Caco-2 (cell line): ENCODE results near the gene FES. TPM values are rescaled to one million over a fixed set of nuclear protein-coding genes. Genes with fewer than 3 reads are reported as not detected.

Experiments used
- BruUV-seq: library from RNA; stranded (reverse); fragments of 400-500 nt; replicated peaks from 2 replicates; lab custom pipeline; 2021; lab: Mats Ljungman, UMichigan
- CTCF ChIA-PET: fragments of 300-600 bp; sonication (Branson Sonifier 250); formaldehyde crosslinking; loops from one replicate; lab custom pipeline; 2022; ENCODE audit warnings: antibody characterized with exemption; lab: Charles Lee
- POLR2A ChIA-PET: fragments of 300-600 bp; sonication (Branson Sonifier 250); formaldehyde crosslinking; loops from one replicate; lab custom pipeline; 2022; ENCODE audit warnings: antibody characterized with exemption; lab: Charles Lee
- DNase-seq, 2 experiments: peaks; one replicate each; pipeline versions ENCODE4 v3.0.0 to v3.0.0-alpha.2; 2020 to 2022
- H3K27me3 ChIP-seq: replicated peaks from 2 replicates; pipeline ENCODE4 v1.6.0; 2011; ENCODE audit warnings: low read length; ENCODE audit not compliant: control insufficient read depth, insufficient read depth
- H3K36me3 ChIP-seq: 2 replicates; pipeline ENCODE4 v1.5.1; 2011; ENCODE audit warnings: low read length; ENCODE audit not compliant: control insufficient read depth, insufficient read depth
- H3K4me1 ChIP-seq: fragments of 250-450 bp; sonication (Bioruptor Pico); 2 replicates; pipeline ENCODE4 v1.5.1; 2020; ENCODE audit warnings: mild to moderate bottlenecking
- H3K4me3 ChIP-seq: 2 replicates; pipeline ENCODE4 v1.5.1; 2011; ENCODE audit warnings: low read depth, mild to moderate bottlenecking, control low read depth, low read length
- H3K9me3 ChIP-seq: fragments of 250-450 bp; sonication (Bioruptor Pico); 2 replicates; pipeline ENCODE4 v1.5.1; 2020; ENCODE audit warnings: mild to moderate bottlenecking, moderate library complexity
- H3K27ac Mint-ChIP-seq: one replicate; pipeline ENCODE4 v1.8.0; 2022; ENCODE audit warnings: mixed read lengths; ENCODE audit not compliant: unreplicated experiment
- H3K27me3 Mint-ChIP-seq: one replicate; pipeline ENCODE4 v1.8.0; 2022; ENCODE audit warnings: mixed read lengths; ENCODE audit not compliant: insufficient read depth, unreplicated experiment
- H3K36me3 Mint-ChIP-seq: one replicate; pipeline ENCODE4 v1.8.0; 2022; ENCODE audit warnings: mild to moderate bottlenecking, mixed read lengths; ENCODE audit not compliant: insufficient read depth, unreplicated experiment
- H3K4me1 Mint-ChIP-seq: one replicate; pipeline ENCODE4 v1.8.0; 2022; ENCODE audit warnings: low read depth, mixed read lengths; ENCODE audit not compliant: unreplicated experiment
- H3K4me3 Mint-ChIP-seq: one replicate; pipeline ENCODE4 v1.8.0; 2022; ENCODE audit warnings: mild to moderate bottlenecking, moderate library complexity, mixed read lengths; ENCODE audit not compliant: unreplicated experiment
- H3K9me3 Mint-ChIP-seq: one replicate; pipeline ENCODE4 v1.8.0; 2022; ENCODE audit warnings: mixed read lengths; ENCODE audit not compliant: unreplicated experiment
- CTCF ChIP-seq, 2 experiments: fragments of 200-600 bp in 1 of 2; IDR thresholded peaks; 1 replicate in 1 of 2; 2 replicates in 1 of 2; pipeline versions ENCODE4 v1.5.1 to v1.8.0; 2011 to 2022; ENCODE audit warnings: antibody characterized with exemption in 1 of 2, control low read depth in 1 of 2, inconsistent platforms in 1 of 2, low read depth in 1 of 2, low read length in 1 of 2, mild to moderate bottlenecking in 1 of 2, moderate library complexity in 1 of 2; ENCODE audit not compliant: insufficient read depth in 1 of 2, severe bottlenecking in 1 of 2, unreplicated experiment in 1 of 2
- intact Hi-C: fragments of 100-400 bp; cut with micrococcal nuclease; formaldehyde crosslinking; loops from one replicate; pipeline ENCODE4 v1.10.0; 2022; ENCODE audit not compliant: unreplicated experiment
- total RNA-seq: library from RNA; stranded (reverse); gene quantifications from 2 replicates; pipeline ENCODE4 v1.2.3, GENCODE V29; 2022

Gene FES
- total RNA-seq, 1 experiment from 2014 or later = 1.7 TPM

- ChIA-PET POLR2A (no interaction called here), CTCF (interaction anchor here (1.1 kb wide), 1 partner anchor 10 kb away, joined by 3 read pairs; no protein-coding TSS in a partner anchor)
- no peaks in the 10 kb centered on the region for H3K9me3 Mint-ChIP-seq
- H3K4me1 Mint-ChIP-seq = no peaks in the 10 kb centered on the region
- Histone ChIP-seq H3K36me3 (no peaks in the 10 kb centered on the region; the same call in 1 of the 2 replicates), H3K4me1 (no peaks in the 10 kb centered on the region), H3K4me3 (no peak overlapping the region), H3K27me3 (no peaks in the 10 kb centered on the region), H3K9me3 (no peaks in the 10 kb centered on the region)
- DNase-seq = no peak
- H3K36me3 Mint-ChIP-seq = peaks cover 17% of the 10 kb centered on the region
- TF ChIP-seq CTCF (IDR thresholded peaks at IDR 0.05; ENCODE audit: insufficient read depth in 1 of 2, low read depth in 1 of 2, low read length in 1 of 2, severe bottlenecking in 1 of 2, unreplicated experiment in 1 of 2) = no peak
- H3K27me3 Mint-ChIP-seq = no peaks in the 10 kb centered on the region
- H3K4me3 Mint-ChIP-seq = no peak overlapping the region
- no peak overlapping the region for H3K27ac Mint-ChIP-seq
- no TSS peak for BruUV-seq
- intact Hi-C loops = no loop called here
Measured at GRCh38 chr15:90909976-90910375, 25.7 kb downstream of the FES start.

- BruUV-seq = no TSS peak
- no peak overlapping the region for H3K4me3 Mint-ChIP-seq
- Histone ChIP-seq H3K27me3 (no peaks in the 10 kb centered on the region), H3K4me1 (no peaks in the 10 kb centered on the region), H3K36me3 (no peaks in the 10 kb centered on the region; the same call in 1 of the 2 replicates), H3K9me3 (no peaks in the 10 kb centered on the region), H3K4me3 (no peak overlapping the region)
- no peak overlapping the region for H3K27ac Mint-ChIP-seq
- ChIA-PET POLR2A (no interaction called here), CTCF (interaction anchor here (1.1 kb wide), 1 partner anchor 11 kb away, joined by 3 read pairs; no protein-coding TSS in a partner anchor)
- H3K4me1 Mint-ChIP-seq = no peaks in the 10 kb centered on the region
- intact Hi-C loops = no loop called here
- peaks cover 10% of the 10 kb centered on the region for H3K36me3 Mint-ChIP-seq
- no peaks in the 10 kb centered on the region for H3K9me3 Mint-ChIP-seq
- H3K27me3 Mint-ChIP-seq = no peaks in the 10 kb centered on the region
- no peak for TF ChIP-seq CTCF (IDR thresholded peaks at IDR 0.05; ENCODE audit: insufficient read depth in 1 of 2, low read depth in 1 of 2, low read length in 1 of 2, severe bottlenecking in 1 of 2, unreplicated experiment in 1 of 2)
- no peak for DNase-seq
Measured at GRCh38 chr15:90910441-90911301, 26.4 kb downstream of the FES start.

- BruUV-seq = no TSS peak
- no peaks in the 10 kb centered on the region; the same call in 1 of the 2 replicates for H3K36me3 ChIP-seq
- ChIA-PET CTCF (no interaction called here), POLR2A (no interaction called here)
- no peaks in the 10 kb centered on the region for H3K27me3 ChIP-seq
- no peak overlapping the region for H3K4me3 Mint-ChIP-seq
- H3K4me3 ChIP-seq = no peak overlapping the region
- H3K4me1 Mint-ChIP-seq = no peaks in the 10 kb centered on the region
- DNase-seq = no peak
- H3K4me1 ChIP-seq = no peaks in the 10 kb centered on the region
- H3K9me3 Mint-ChIP-seq = no peaks in the 10 kb centered on the region
- no peaks in the 10 kb centered on the region for H3K9me3 ChIP-seq
- intact Hi-C loops = no loop called here
- peaks cover 6% of the 10 kb centered on the region for H3K36me3 Mint-ChIP-seq
- H3K27ac Mint-ChIP-seq = no peak overlapping the region
- H3K27me3 Mint-ChIP-seq = no peaks in the 10 kb centered on the region
- TF ChIP-seq CTCF (IDR thresholded peaks at IDR 0.05; ENCODE audit: insufficient read depth in 1 of 2, low read depth in 1 of 2, low read length in 1 of 2, severe bottlenecking in 1 of 2, unreplicated experiment in 1 of 2) = no peak
Measured at GRCh38 chr15:90911302-90911623, 27.0 kb downstream of the FES start.
